Liver (tissue), 9 donors: Measurements from ENCODE around the gene M1AP. TPM values are rescaled to one million over a fixed set of nuclear protein-coding genes. Genes with fewer than 3 reads are reported as not detected.

Experiments used
- DNase-seq: peaks from one replicate; pipeline ENCODE4 v3.0.0-alpha.2; 2017; ENCODE audit warnings: low spot score
- H3K27ac ChIP-seq, 2 donors: one replicate each; pipeline ENCODE4 v1.7.0; 2013; ENCODE audit warnings: inconsistent platforms in 2 of 2, low read length in 2 of 2, control low read depth in 1 of 2, low read depth in 1 of 2, mild to moderate bottlenecking in 1 of 2
- H3K27me3 ChIP-seq, 4 donors: one replicate each; pipeline versions ENCODE4 v1.6.1 to v1.7.0; 2013; ENCODE audit warnings: low read length in 3 of 4, inconsistent platforms in 1 of 4, mild to moderate bottlenecking in 1 of 4, moderate library complexity in 1 of 4; ENCODE audit not compliant: control insufficient read depth in 4 of 4, insufficient read depth in 4 of 4
- H3K36me3 ChIP-seq, 4 donors: one replicate each; pipeline versions ENCODE4 v1.6.1 to v1.7.0; 2013; ENCODE audit warnings: low read length in 3 of 4, mild to moderate bottlenecking in 3 of 4, low read depth in 1 of 4, moderate library complexity in 1 of 4; ENCODE audit not compliant: control insufficient read depth in 4 of 4, insufficient read depth in 3 of 4
- H3K4me1 ChIP-seq, 4 donors: one replicate each; pipeline versions ENCODE4 v1.6.1 to v1.7.0; 2013; ENCODE audit warnings: low read length in 3 of 4, mild to moderate bottlenecking in 3 of 4, moderate library complexity in 1 of 4; ENCODE audit not compliant: control insufficient read depth in 4 of 4, insufficient read depth in 4 of 4
- H3K4me3 ChIP-seq, 3 donors: one replicate each; pipeline versions ENCODE4 v1.6.1 to v1.7.0; 2013; ENCODE audit warnings: low read length in 3 of 3, control low read depth in 1 of 3, low read depth in 1 of 3, mild to moderate bottlenecking in 1 of 3
- H3K9ac ChIP-seq, 2 donors: one replicate each; pipeline ENCODE4 v1.7.0; 2013; ENCODE audit warnings: low read length in 2 of 2, mild to moderate bottlenecking in 2 of 2, moderate library complexity in 2 of 2, control low read depth in 1 of 2, low read depth in 1 of 2
- H3K9me3 ChIP-seq, 4 donors: one replicate each; pipeline versions ENCODE4 v1.6.1 to v1.7.0; 2013; ENCODE audit warnings: low read length in 3 of 4; ENCODE audit not compliant: control insufficient read depth in 4 of 4
- CTCF ChIP-seq: fragments of 150-350 bp; IDR thresholded peaks from 2 replicates; pipeline ENCODE4 v1.5.1; 2017; ENCODE audit warnings: improper control_type of control experiment, low read depth, low read length; ENCODE audit not compliant: missing input control
- EGR1 ChIP-seq, 2 donors: IDR thresholded peaks; 2 replicates each; pipeline ENCODE4 v1.6.1; 2016 to 2018; ENCODE audit warnings: antibody characterized with exemption in 2 of 2, low read depth in 2 of 2
- FOXA1 ChIP-seq: IDR thresholded peaks from 2 replicates; pipeline ENCODE4 v1.6.1; 2016; ENCODE audit warnings: antibody characterized with exemption
- FOXA2 ChIP-seq: IDR thresholded peaks from 2 replicates; pipeline ENCODE4 v1.6.1; 2016; ENCODE audit warnings: antibody characterized with exemption
- GABPA ChIP-seq, 2 donors: IDR thresholded peaks in 1 of 2; conservative IDR thresholded peaks in 1 of 2; 2 replicates each; pipeline ENCODE4 v1.6.1; 2016; ENCODE audit warnings: antibody characterized with exemption in 2 of 2, mild to moderate bottlenecking in 1 of 2, moderate library complexity in 1 of 2
- HNF4A ChIP-seq, 2 donors: conservative IDR thresholded peaks; 2 replicates each; pipeline ENCODE4 v1.6.1; 2016; ENCODE audit warnings: antibody characterized with exemption in 2 of 2, mild to moderate bottlenecking in 2 of 2
- HNF4G ChIP-seq: IDR thresholded peaks from 2 replicates; pipeline ENCODE4 v1.6.1; 2016; ENCODE audit warnings: antibody characterized with exemption
- JUND ChIP-seq, 2 donors: IDR thresholded peaks; 2 replicates each; pipeline ENCODE4 v1.6.1; 2016; ENCODE audit warnings: antibody characterized with exemption in 2 of 2
- MAX ChIP-seq: IDR thresholded peaks from 2 replicates; pipeline ENCODE4 v1.6.1; 2016; ENCODE audit warnings: antibody characterized with exemption
- NR2F2 ChIP-seq: IDR thresholded peaks from 2 replicates; pipeline ENCODE4 v1.6.1; 2016; ENCODE audit warnings: antibody characterized with exemption
- RAD21 ChIP-seq, 2 donors: IDR thresholded peaks; 2 replicates each; pipeline ENCODE4 v1.6.1; 2016; ENCODE audit warnings: antibody characterized with exemption in 2 of 2, mild to moderate bottlenecking in 2 of 2
- RXRA ChIP-seq, 2 donors: IDR thresholded peaks; 2 replicates each; pipeline ENCODE4 v1.6.1; 2017 to 2018; ENCODE audit warnings: antibody characterized with exemption in 2 of 2, mild to moderate bottlenecking in 1 of 2
- SP1 ChIP-seq: IDR thresholded peaks from 2 replicates; pipeline ENCODE4 v1.6.1; 2018; ENCODE audit warnings: antibody characterized with exemption, mild to moderate bottlenecking
- TAF1 ChIP-seq: conservative IDR thresholded peaks from 2 replicates; pipeline ENCODE4 v1.6.1; 2016; ENCODE audit warnings: antibody characterized with exemption, mild to moderate bottlenecking
- YY1 ChIP-seq: IDR thresholded peaks from 2 replicates; pipeline ENCODE4 v1.6.1; 2016; ENCODE audit warnings: antibody characterized with exemption, mild to moderate bottlenecking
- WGBS: extraction: QIAGEN DNeasy Blood & Tissue Kit; methylation state at CpG from one replicate; pipeline ENCODE4 v1.1.7; 2013; 5-methylcytosine and 5-hydroxymethylcytosine counted together
- polyA plus RNA-seq, 2 donors: library from polyadenylated mRNA; stranded (reverse) in 1 of 2; unstranded in 1 of 2; fragments of 200-250 nt in 1 of 2; fragments of >200 nt in 1 of 2; fragmentation: Nextera tagmentation in 1 of 2; extraction: Ambion mirVana in 1 of 2; gene quantifications; one replicate each; pipeline versions ENCODE4 v1.2.1 to v1.2.3, GENCODE V29; 2013 to 2015
- total RNA-seq, 2 donors: library from RNA; depleted of rRNA; stranded (reverse); fragments of >200 nt; gene quantifications; one replicate each; pipeline ENCODE4 v1.2.3, GENCODE V29; 2014
- TF ChIP-seq, protein P1 (sequence below): IDR thresholded peaks from 2 replicates; pipeline ENCODE4 v1.6.1; 2016; ENCODE audit warnings: antibody characterized with exemption, mild to moderate bottlenecking
- TF ChIP-seq, protein P2 (sequence below): IDR thresholded peaks from 2 replicates; pipeline ENCODE4 v1.6.1; 2016; ENCODE audit warnings: antibody characterized with exemption
- TF ChIP-seq, protein P3 (sequence below): IDR thresholded peaks from 2 replicates; pipeline ENCODE4 v1.6.1; 2016; ENCODE audit warnings: antibody characterized with exemption
- donor health status: healthy.
- donor health status: healthy.
- donor health status: healthy.
- donor health status: healthy.
- donor health status: healthy.

The M1AP gene
- total and polyA plus RNA-seq, 4 donors, result under 0.01 to 0.38 (median 0.08) TPM

DNA sequence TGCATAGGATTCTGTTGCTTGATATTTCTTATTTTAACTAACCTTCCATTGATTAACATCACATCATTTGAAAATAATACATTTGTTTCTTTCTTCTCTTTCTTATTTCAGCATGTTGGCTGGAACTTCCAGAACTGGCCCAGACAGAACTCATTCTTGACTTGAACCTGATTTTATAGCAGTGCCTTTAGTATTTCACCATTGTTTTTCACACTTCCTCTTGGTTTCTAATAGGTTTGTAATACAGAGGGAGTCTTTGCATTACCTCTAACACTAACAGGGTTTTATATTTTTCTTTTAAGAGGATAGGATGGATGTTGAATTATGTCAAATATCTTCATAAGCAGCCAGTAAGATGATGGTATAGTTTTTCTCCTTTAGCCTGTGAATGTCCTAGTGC lies 45.1 kb upstream of the M1AP start:
- Histone ChIP-seq H3K9me3 (no peaks in the 10 kb centered on the region), H3K4me1 (no peaks in the 10 kb centered on the region), H3K9ac (no peak overlapping the region), H3K27me3 (peaks cover 0 to 12% (median 1%) of the 10 kb centered on the region in 4 donors), H3K4me3 (no peak overlapping the region), H3K36me3 (no peaks in the 10 kb centered on the region), H3K27ac (no peak overlapping the region)
- no peak for TF ChIP-seq NR2F2
- TF ChIP-seq TAF1, result no peak
- TF ChIP-seq MAX, result no peak
- no peak for TF ChIP-seq YY1
- TF ChIP-seq, protein P1, sequence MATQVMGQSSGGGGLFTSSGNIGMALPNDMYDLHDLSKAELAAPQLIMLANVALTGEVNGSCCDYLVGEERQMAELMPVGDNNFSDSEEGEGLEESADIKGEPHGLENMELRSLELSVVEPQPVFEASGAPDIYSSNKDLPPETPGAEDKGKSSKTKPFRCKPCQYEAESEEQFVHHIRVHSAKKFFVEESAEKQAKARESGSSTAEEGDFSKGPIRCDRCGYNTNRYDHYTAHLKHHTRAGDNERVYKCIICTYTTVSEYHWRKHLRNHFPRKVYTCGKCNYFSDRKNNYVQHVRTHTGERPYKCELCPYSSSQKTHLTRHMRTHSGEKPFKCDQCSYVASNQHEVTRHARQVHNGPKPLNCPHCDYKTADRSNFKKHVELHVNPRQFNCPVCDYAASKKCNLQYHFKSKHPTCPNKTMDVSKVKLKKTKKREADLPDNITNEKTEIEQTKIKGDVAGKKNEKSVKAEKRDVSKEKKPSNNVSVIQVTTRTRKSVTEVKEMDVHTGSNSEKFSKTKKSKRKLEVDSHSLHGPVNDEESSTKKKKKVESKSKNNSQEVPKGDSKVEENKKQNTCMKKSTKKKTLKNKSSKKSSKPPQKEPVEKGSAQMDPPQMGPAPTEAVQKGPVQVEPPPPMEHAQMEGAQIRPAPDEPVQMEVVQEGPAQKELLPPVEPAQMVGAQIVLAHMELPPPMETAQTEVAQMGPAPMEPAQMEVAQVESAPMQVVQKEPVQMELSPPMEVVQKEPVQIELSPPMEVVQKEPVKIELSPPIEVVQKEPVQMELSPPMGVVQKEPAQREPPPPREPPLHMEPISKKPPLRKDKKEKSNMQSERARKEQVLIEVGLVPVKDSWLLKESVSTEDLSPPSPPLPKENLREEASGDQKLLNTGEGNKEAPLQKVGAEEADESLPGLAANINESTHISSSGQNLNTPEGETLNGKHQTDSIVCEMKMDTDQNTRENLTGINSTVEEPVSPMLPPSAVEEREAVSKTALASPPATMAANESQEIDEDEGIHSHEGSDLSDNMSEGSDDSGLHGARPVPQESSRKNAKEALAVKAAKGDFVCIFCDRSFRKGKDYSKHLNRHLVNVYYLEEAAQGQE, result no peak
- TF ChIP-seq JUND (IDR thresholded peaks at IDR 0.05), result no peak
- no peak for TF ChIP-seq CTCF
- TF ChIP-seq HNF4G, result no peak
- TF ChIP-seq SP1, result no peak
- TF ChIP-seq HNF4A (conservative IDR thresholded peaks at IDR 0.05), result no peak
- no peak for DNase-seq

GRCh38 chr2:74691929-74692328 lies 43.8 kb upstream of the M1AP start:
- no peak for DNase-seq
- no peak for TF ChIP-seq EGR1 (IDR thresholded peaks at IDR 0.05; ENCODE audit: low read depth in 2 of 2)
- no peak for TF ChIP-seq HNF4G
- no peak for TF ChIP-seq RXRA (IDR thresholded peaks at IDR 0.05)
- no peak for TF ChIP-seq TAF1
- no peak for TF ChIP-seq FOXA2
- TF ChIP-seq CTCF, result no peak
- TF ChIP-seq JUND (IDR thresholded peaks at IDR 0.05), result no peak
- TF ChIP-seq RAD21 (IDR thresholded peaks at IDR 0.05), result no peak
- TF ChIP-seq, protein P2, sequence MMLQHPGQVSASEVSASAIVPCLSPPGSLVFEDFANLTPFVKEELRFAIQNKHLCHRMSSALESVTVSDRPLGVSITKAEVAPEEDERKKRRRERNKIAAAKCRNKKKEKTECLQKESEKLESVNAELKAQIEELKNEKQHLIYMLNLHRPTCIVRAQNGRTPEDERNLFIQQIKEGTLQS, result no peak
- TF ChIP-seq HNF4A (conservative IDR thresholded peaks at IDR 0.05), result no peak
- TF ChIP-seq FOXA1, result no peak
- TF ChIP-seq NR2F2, result no peak
- no peak for TF ChIP-seq SP1
- TF ChIP-seq, protein P3, sequence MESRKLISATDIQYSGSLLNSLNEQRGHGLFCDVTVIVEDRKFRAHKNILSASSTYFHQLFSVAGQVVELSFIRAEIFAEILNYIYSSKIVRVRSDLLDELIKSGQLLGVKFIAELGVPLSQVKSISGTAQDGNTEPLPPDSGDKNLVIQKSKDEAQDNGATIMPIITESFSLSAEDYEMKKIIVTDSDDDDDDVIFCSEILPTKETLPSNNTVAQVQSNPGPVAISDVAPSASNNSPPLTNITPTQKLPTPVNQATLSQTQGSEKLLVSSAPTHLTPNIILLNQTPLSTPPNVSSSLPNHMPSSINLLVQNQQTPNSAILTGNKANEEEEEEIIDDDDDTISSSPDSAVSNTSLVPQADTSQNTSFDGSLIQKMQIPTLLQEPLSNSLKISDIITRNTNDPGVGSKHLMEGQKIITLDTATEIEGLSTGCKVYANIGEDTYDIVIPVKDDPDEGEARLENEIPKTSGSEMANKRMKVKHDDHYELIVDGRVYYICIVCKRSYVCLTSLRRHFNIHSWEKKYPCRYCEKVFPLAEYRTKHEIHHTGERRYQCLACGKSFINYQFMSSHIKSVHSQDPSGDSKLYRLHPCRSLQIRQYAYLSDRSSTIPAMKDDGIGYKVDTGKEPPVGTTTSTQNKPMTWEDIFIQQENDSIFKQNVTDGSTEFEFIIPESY, result no peak
- TF ChIP-seq, protein P1, result no peak
- no peak for TF ChIP-seq GABPA (IDR thresholded peaks at IDR 0.05 in 1 of 2, conservative IDR thresholded peaks at IDR 0.05 in 1 of 2)
- no peak for TF ChIP-seq YY1
- no peak for TF ChIP-seq MAX
- no peak overlapping the region for H3K9ac ChIP-seq
- H3K9me3 ChIP-seq, result no peaks in the 10 kb centered on the region
- peaks cover 0 to 8% (median under 1%) of the 10 kb centered on the region in 4 donors for H3K27me3 ChIP-seq
- H3K36me3 ChIP-seq, result no peaks in the 10 kb centered on the region
- no peaks in the 10 kb centered on the region for H3K4me1 ChIP-seq
- H3K4me3 ChIP-seq, result no peak overlapping the region
- H3K27ac ChIP-seq, result no peak overlapping the region
- WGBS, result 78% methylated on average over 5 of the region's 5 CpGs
